Small intestine (tissue), 7 donors: Measurements from ENCODE around the gene HOXA5. TPM values are rescaled to one million over a fixed set of nuclear protein-coding genes. Genes with fewer than 3 reads are reported as not detected.

Experiments
- DNase-seq, 2 donors: peaks; one replicate each; pipeline versions ENCODE4 v3.0.0 to v3.0.0-alpha.2; 2013
- FAIRE-seq: peaks from 2 replicates; lab custom pipeline; 2012; peaks lifted over from hg19 to GRCh38; lab: Jason Lieb, UNC
- H3K27ac ChIP-seq, 3 donors: one replicate each; pipeline ENCODE4 v1.5.1; 2013; ENCODE audit warnings: low read length in 2 of 3, mild to moderate bottlenecking in 2 of 3, control low read depth in 1 of 3, inconsistent platforms in 1 of 3, low read depth in 1 of 3, moderate library complexity in 1 of 3
- H3K27me3 ChIP-seq, 3 donors: one replicate each; pipeline ENCODE4 v1.6.1; 2013; ENCODE audit warnings: low read length in 3 of 3, inconsistent platforms in 1 of 3; ENCODE audit not compliant: control insufficient read depth in 3 of 3, insufficient read depth in 3 of 3
- H3K36me3 ChIP-seq, 3 donors: one replicate each; pipeline ENCODE4 v1.6.1; 2013; ENCODE audit warnings: low read length in 3 of 3, inconsistent platforms in 1 of 3, low read depth in 1 of 3, mild to moderate bottlenecking in 1 of 3, moderate library complexity in 1 of 3; ENCODE audit not compliant: control insufficient read depth in 3 of 3, insufficient read depth in 2 of 3
- H3K4me1 ChIP-seq, 3 donors: one replicate each; pipeline ENCODE4 v1.6.1; 2013; ENCODE audit warnings: low read length in 2 of 3, inconsistent platforms in 1 of 3, low read depth in 1 of 3, mild to moderate bottlenecking in 1 of 3, moderate library complexity in 1 of 3; ENCODE audit not compliant: control insufficient read depth in 3 of 3, insufficient read depth in 2 of 3
- H3K4me3 ChIP-seq, 3 donors: one replicate each; pipeline ENCODE4 v1.5.1; 2013; ENCODE audit warnings: low read length in 3 of 3, control low read depth in 1 of 3, inconsistent platforms in 1 of 3, low read depth in 1 of 3, mild to moderate bottlenecking in 1 of 3, moderate library complexity in 1 of 3
- H3K9me3 ChIP-seq, 2 donors: one replicate each; pipeline ENCODE4 v1.6.1; 2013; ENCODE audit warnings: low read depth in 1 of 2, low read length in 1 of 2; ENCODE audit not compliant: control insufficient read depth in 2 of 2, insufficient read depth in 1 of 2
- WGBS, 3 donors: extraction: QIAGEN DNeasy Blood & Tissue Kit; methylation state at CpG; one replicate each; pipeline ENCODE4 v1.1.7; 2013; 5-methylcytosine and 5-hydroxymethylcytosine counted together
- polyA plus RNA-seq, 4 donors: library from polyadenylated mRNA; stranded (reverse) in 3 of 4; unstranded in 1 of 4; fragments of 200-250 nt in 3 of 4; fragments of 120-200 nt in 1 of 4; gene quantifications; one replicate each; pipeline versions ENCODE4 v1.2.1 to v1.2.3, GENCODE V29; 2013
- donor health status: healthy with polysubstance abuse.
- donor health status: control.
- donor health status: control.
- donor health status: Bipolar disorder and iron deficiency.
- donor health status: healthy.

HOXA5 gene
- polyA plus RNA-seq, 4 donors, result 0.45 to 44.0 (median 5.1) TPM

- FAIRE-seq (no peak), DNase-seq (peak in 1 of 2 donors; percentile 66)
- 13 to 20% (median 13%) methylated on average over 25 of the region's 25 CpGs for WGBS, 3 donors
- peak overlapping the region in 1 of 3 donors; percentile 61 for H3K27ac ChIP-seq
- peaks cover 19 to 93% (median 84%) of the 10 kb centered on the region in 3 donors for H3K27me3 ChIP-seq
- peak overlapping the region in 1 of 3 donors; percentile 42 for H3K4me3 ChIP-seq
- H3K36me3 ChIP-seq, result peaks cover 0 to 9% (median 0%) of the 10 kb centered on the region in 3 donors
- H3K9me3 ChIP-seq, result peaks cover 0 to 19% of the 10 kb centered on the region in 2 donors
- H3K4me1 ChIP-seq, result peaks cover 0 to 5% (median 0%) of the 10 kb centered on the region in 3 donors
These were observed 24.9 kb upstream of the HOXA5 start for GRCh38 chr7:27168265-27168947.

GRCh38 chr7:27167916-27168264 is 24.4 kb upstream of the HOXA5 start:
- Histone ChIP-seq H3K27me3 (peaks cover 18 to 95% (median 82%) of the 10 kb centered on the region in 3 donors), H3K9me3 (peaks cover 0 to 19% of the 10 kb centered on the region in 2 donors), H3K4me1 (peaks cover 0 to 5% (median 0%) of the 10 kb centered on the region in 3 donors), H3K36me3 (peaks cover 0 to 11% (median 0%) of the 10 kb centered on the region in 3 donors), H3K4me3 (peak overlapping the region in 2 of 3 donors; percentile 9 to 42), H3K27ac (peak overlapping the region in 1 of 3 donors; percentile 61)
- DNase-seq (no peak), FAIRE-seq (no peak)
- WGBS, 3 donors, result 26 to 31% (median 28%) methylated on average over 4 of the region's 4 CpGs

DNA sequence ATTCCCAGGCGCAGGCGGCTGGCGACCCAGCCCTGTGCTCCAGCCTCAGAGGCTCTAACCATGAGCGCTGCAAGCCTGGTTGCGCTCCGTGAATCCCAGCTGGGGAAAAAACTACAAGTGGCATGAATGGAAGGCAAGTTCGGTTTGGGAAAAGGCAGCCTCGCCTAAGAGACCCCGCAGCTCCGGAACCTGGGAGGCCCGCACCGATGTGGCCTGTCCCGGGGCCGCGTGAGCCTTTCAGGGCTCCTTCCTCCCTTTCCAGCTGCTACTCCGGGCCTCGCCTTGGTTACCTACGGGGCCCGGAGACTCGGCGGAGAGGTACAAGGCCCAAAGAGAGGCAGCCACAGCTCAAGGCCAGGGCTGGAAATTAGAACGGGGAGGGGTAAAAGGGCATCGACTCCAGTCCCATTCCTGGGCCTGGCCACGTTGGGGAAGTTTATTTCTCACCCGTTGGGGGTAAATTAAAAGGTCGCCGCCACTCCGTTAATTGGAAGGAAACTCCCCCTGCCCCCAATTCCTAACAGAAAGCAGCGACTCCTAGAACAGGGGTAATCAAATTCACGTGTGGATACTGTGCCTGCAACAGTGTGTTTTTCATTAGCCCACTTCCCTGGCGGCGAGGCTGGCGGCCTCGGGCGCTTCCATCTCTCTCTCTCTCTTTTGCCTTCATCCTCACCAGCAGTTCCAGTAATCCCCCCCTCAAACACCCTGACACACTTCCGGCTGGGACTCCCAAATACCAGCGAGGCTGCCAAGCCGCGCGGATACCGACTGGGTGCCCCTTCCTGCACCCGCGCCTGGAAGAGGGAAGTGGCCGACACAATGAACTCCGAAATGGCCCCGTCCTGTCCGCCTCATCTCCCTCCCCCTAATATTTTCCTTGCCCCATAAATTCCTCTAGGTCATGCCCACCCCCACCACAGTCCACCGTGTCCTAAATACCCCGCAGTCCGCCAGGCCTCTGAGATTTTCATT is 23.3 kb upstream of the HOXA5 start:
- H3K4me3 ChIP-seq, result peak overlapping the region in 2 of 3 donors; percentile 40 to 48
- peak overlapping the region in 1 of 3 donors; percentile 54 for H3K27ac ChIP-seq
- peaks cover 0 to 19% of the 10 kb centered on the region in 2 donors for H3K9me3 ChIP-seq
- WGBS, 3 donors, result 11 to 20% (median 13%) methylated on average over 49 to 50 of the region's 50 CpGs
- FAIRE-seq (no peak), DNase-seq (no peak)
- H3K27me3 ChIP-seq, result peaks cover 17 to 95% (median 75%) of the 10 kb centered on the region in 3 donors
- peaks cover 0 to 5% (median 0%) of the 10 kb centered on the region in 3 donors for H3K4me1 ChIP-seq
- H3K36me3 ChIP-seq, result peaks cover 0 to 14% (median 0%) of the 10 kb centered on the region in 3 donors

DNA sequence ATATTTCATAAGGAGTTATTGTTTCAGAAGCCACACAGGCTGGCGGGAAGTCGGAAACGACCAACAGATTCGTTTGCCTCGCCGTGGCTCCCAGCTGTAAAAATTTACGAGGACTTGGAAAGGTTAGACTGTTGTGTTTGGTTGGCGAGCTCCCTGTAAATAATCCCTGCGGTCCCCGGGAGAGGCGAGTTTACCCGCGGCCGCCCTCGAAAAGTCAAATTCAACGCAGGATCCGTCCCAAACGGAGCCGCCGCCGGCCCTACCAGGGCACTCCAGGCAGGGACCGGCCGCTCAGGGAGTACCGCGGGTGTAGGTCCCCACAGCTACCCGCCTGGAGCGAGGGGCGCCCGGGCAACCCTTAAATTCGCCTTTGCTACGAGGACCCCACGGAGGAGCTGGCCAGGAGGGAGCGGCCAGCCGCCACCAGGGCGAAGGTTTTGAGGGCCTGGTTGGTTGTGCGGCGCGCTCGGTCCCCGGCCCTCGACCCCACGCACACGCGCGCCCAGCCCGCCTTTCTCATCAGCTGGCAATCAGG is 22.6 kb upstream of the HOXA5 start:
- DNase-seq, result no peak
- Histone ChIP-seq H3K27ac (peak overlapping the region in 1 of 3 donors; percentile 54), H3K36me3 (peaks cover 0 to 12% (median 0%) of the 10 kb centered on the region in 3 donors), H3K4me1 (peaks cover 0 to 5% (median 0%) of the 10 kb centered on the region in 3 donors), H3K9me3 (peaks cover 0 to 19% of the 10 kb centered on the region in 2 donors), H3K27me3 (peaks cover 12 to 95% (median 73%) of the 10 kb centered on the region in 3 donors), H3K4me3 (peak overlapping the region in 2 of 3 donors; percentile 40 to 68)
- no peak for FAIRE-seq
- 7 to 21% (median 11%) methylated on average over 41 to 46 of the region's 46 CpGs for WGBS, 3 donors

GRCh38 chr7:27165089-27165995 is 21.9 kb upstream of the HOXA5 start, which contains the start of gene HOXA9:
Gene HOXA9, minus strand, starts transcription at chr7:27165537. Its CDS starts 80 bp downstream, at chr7:27165457.
- peaks cover 0 to 19% of the 10 kb centered on the region in 2 donors for H3K9me3 ChIP-seq
- FAIRE-seq (no peak), DNase-seq (peak in 1 of 2 donors; percentile 82)
- 6 to 14% (median 11%) methylated on average over 71 to 82 of the region's 82 CpGs for WGBS, 3 donors
- H3K27ac ChIP-seq, result peak within 1 kb of the TSS in 1 of 3 donors; percentile 54
- peaks cover 0 to 7% (median 0%) of the 10 kb centered on the region in 3 donors for H3K4me1 ChIP-seq
- H3K36me3 ChIP-seq, result peaks cover 0 to 12% (median 0%) of the 10 kb centered on the region in 3 donors
- H3K27me3 ChIP-seq, result peaks cover 12 to 99% (median 73%) of the 10 kb centered on the region in 3 donors
- peak within 1 kb of the TSS in 2 of 3 donors; percentile 40 to 68 for H3K4me3 ChIP-seq

DNA sequence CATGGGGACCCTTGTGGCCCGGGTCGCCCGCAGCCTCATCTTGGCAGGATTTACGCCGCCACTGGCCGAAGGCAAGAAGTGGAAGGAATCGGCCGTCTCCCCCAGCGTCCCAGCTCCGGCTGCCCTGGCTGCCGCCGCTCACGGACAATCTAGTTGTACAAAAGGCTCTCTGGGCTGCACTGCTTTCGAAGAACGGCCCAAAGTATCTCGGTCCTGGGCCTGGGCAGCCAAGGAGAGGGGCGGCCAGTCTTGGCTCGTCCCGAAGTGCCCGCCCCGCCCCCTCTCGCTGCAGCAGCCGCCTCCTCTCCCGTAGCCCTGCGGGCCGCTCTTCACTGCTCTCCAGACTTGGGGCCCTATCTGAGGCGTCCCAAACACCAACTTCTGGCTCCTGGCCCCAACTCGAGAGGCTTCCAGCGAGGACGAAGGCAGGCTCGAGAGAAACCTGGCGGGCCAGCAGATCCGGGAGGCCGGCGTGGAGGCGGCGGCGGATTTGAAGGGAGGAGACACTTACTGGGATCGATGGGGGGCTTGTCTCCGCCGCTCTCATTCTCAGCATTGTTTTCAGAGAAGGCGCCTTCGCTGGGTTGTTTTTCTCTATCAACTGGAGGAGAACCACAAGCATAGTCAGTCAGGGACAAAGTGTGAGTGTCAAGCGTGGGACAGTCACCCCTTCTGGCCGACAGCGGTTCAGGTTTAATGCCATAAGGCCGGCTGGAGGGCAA is 21.0 kb upstream of the HOXA5 start:
- no peak for DNase-seq
- peak overlapping the region in 1 of 3 donors; percentile 33 for H3K27ac ChIP-seq

DNA sequence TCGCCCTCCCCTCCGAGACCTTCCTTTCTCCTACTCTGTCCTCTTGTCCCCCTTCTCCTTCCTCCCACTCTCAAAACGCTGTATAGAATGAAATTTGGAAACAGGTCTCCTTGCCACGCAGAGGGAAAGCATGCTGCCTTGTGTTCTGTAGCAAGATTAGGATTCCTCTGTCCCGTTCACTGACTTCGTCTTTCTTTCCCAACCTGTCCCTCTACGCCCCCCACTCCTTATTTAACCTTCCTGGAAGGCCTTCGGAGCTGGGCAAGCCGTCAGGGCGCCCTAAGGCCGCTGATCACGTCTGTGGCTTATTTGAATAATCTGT is 20.5 kb upstream of the HOXA5 start:
- peaks cover 10 to 99% (median 73%) of the 10 kb centered on the region in 3 donors for H3K27me3 ChIP-seq
- H3K9me3 ChIP-seq, result peaks cover 0 to 17% of the 10 kb centered on the region in 2 donors
- peak overlapping the region in 1 of 3 donors; percentile 33 for H3K27ac ChIP-seq
- peaks cover 0 to 11% (median 0%) of the 10 kb centered on the region in 3 donors for H3K4me1 ChIP-seq
- DNase-seq (no peak), FAIRE-seq (no peak)
- peak overlapping the region in 2 of 3 donors; percentile 40 to 68 for H3K4me3 ChIP-seq
- peaks cover 0 to 9% (median 0%) of the 10 kb centered on the region in 3 donors for H3K36me3 ChIP-seq
- 13 to 33% (median 24%) methylated on average over 12 of the region's 12 CpGs for WGBS, 3 donors

More for the DNA sequence above, 21.0 kb upstream of the HOXA5 start:
- 6 to 13% (median 7%) methylated on average over 47 of the region's 47 CpGs for WGBS, 3 donors
- Histone ChIP-seq H3K36me3 (peaks cover 0 to 12% (median 0%) of the 10 kb centered on the region in 3 donors), H3K4me1 (peaks cover 0 to 11% (median 0%) of the 10 kb centered on the region in 3 donors), H3K4me3 (peak overlapping the region in 2 of 3 donors; percentile 40 to 68), H3K9me3 (peaks cover 0 to 19% of the 10 kb centered on the region in 2 donors), H3K27me3 (peaks cover 12 to 99% (median 72%) of the 10 kb centered on the region in 3 donors)
- FAIRE-seq, result no peak
